T1000 (cell line): ENCODE measurements around the gene SMARCD2.

ENCODE experiments used
- DNase-seq: peaks from one replicate; lab custom pipeline; 2025; ENCODE audit warnings: mixed read lengths; lab: John Stamatoyannopoulos, UW

SMARCD2 gene

GRCh38 chr17:63832014-63832413 lies 10.5 kb downstream of the SMARCD2 start:
- DNase-seq = no peak

- DNase-seq = no peak
Measured at GRCh38 chr17:63831505-63831904, 11.0 kb downstream of the SMARCD2 start.

- no peak for DNase-seq
Measured at GRCh38 chr17:63830904-63831491, 11.5 kb downstream of the SMARCD2 start.

- DNase-seq = no peak
Measured at GRCh38 chr17:63830278-63830677, 12.2 kb downstream of the SMARCD2 start.

GRCh38 chr17:63828936-63829335 lies 13.5 kb downstream of the SMARCD2 start:
- no peak for DNase-seq

- no peak for DNase-seq
Measured at GRCh38 chr17:63827801-63828221, 14.7 kb downstream of the SMARCD2 start.

GRCh38 chr17:63827002-63827800 lies 15.3 kb downstream of the SMARCD2 start, which contains the start of the genes FTSJ3 and PSMC5:
FTSJ3 (minus strand) TSS chr17:63827663; CDS start chr17:63826902, 761 bp downstream.
PSMC5 (plus strand) TSS chr17:63827431; CDS start chr17:63827491, 60 bp downstream.
- DNase-seq = peak; percentile 92

- peak; percentile 21 for DNase-seq
Measured at GRCh38 chr17:63826468-63827001, 15.9 kb downstream of the SMARCD2 start.

- no peak for DNase-seq
Measured at GRCh38 chr17:63824362-63824761, 18.1 kb downstream of the SMARCD2 start.

- no peak for DNase-seq
Measured at GRCh38 chr17:63823659-63824331, 18.7 kb downstream of the SMARCD2 start.

- no peak for DNase-seq
Measured at GRCh38 chr17:63822537-63822936, 19.9 kb downstream of the SMARCD2 start.

GRCh38 chr17:63821804-63822203 lies 20.7 kb downstream of the SMARCD2 start:
- no peak for DNase-seq

GRCh38 chr17:63820963-63821561 lies 21.4 kb downstream of the SMARCD2 start:
- no peak for DNase-seq

- DNase-seq = no peak
Measured at GRCh38 chr17:63819585-63820537, 22.6 kb downstream of the SMARCD2 start.

GRCh38 chr17:63819131-63819530 lies 23.4 kb downstream of the SMARCD2 start:
- DNase-seq = no peak

GRCh38 chr17:63817736-63818385 lies 24.6 kb downstream of the SMARCD2 start:
- DNase-seq = no peak

GRCh38 chr17:63816669-63817068 lies 25.8 kb downstream of the SMARCD2 start:
- DNase-seq = no peak

- DNase-seq = no peak
Measured at GRCh38 chr17:63816123-63816522, 26.4 kb downstream of the SMARCD2 start.

GRCh38 chr17:63809970-63810369 lies 32.5 kb downstream of the SMARCD2 start:
- DNase-seq = no peak

GRCh38 chr17:63805591-63805990 lies 36.9 kb downstream of the SMARCD2 start:
- DNase-seq = no peak
